ENCODE measurements around the gene SUSD4.

- no peak for TF ChIP-seq POLR2AphosphoS5 (IDR thresholded peaks at IDR 0.05)
- TF ChIP-seq POLR2A (IDR thresholded peaks at IDR 0.05): no peak
Measured at GRCh38 chr1:223403184-223403815, 39.3 kb upstream of the SUSD4 start.

Data from upper lobe of left lung (tissue), 4 donors.